Mesenchymal stem cell (in vitro differentiated cells and primary cell): ENCODE results near the gene WIF1.

Experiments
- DNase-seq: peaks from one replicate; pipeline ENCODE4 v3.0.0-alpha.2; 2013
- H2AFZ ChIP-seq: one replicate; pipeline ENCODE4 v1.6.1; 2013; ENCODE audit warnings: low read depth, mild to moderate bottlenecking, control low read depth, inconsistent platforms, low read length, moderate library complexity
- H2AK5ac ChIP-seq: 2 replicates; pipeline ENCODE4 v1.6.1; 2013; ENCODE audit warnings: low read length, moderate library complexity, mild to moderate bottlenecking, inconsistent platforms; ENCODE audit not compliant: severe bottlenecking
- H2BK120ac ChIP-seq: one replicate; pipeline ENCODE4 v1.6.1; 2013; ENCODE audit warnings: low read depth, mild to moderate bottlenecking, inconsistent platforms, low read length, moderate library complexity
- H2BK12ac ChIP-seq, 2 experiments: one replicate each; pipeline ENCODE4 v1.6.1; 2013; ENCODE audit warnings: inconsistent platforms in 2 of 2, low read length in 2 of 2, mild to moderate bottlenecking in 2 of 2, moderate library complexity in 2 of 2, control low read depth in 1 of 2
- H2BK15ac ChIP-seq: one replicate; pipeline ENCODE4 v1.6.1; 2013; ENCODE audit warnings: mild to moderate bottlenecking, low read depth, inconsistent platforms; ENCODE audit not compliant: poor library complexity, severe bottlenecking
- H2BK5ac ChIP-seq: 2 replicates; pipeline ENCODE4 v1.6.1; 2013; ENCODE audit warnings: low read depth, mild to moderate bottlenecking, low read length, control low read depth, inconsistent platforms; ENCODE audit not compliant: poor library complexity, severe bottlenecking
- H3K14ac ChIP-seq, 2 experiments: one replicate each; pipeline ENCODE4 v1.6.1; 2013; ENCODE audit warnings: inconsistent platforms in 2 of 2, low read length in 2 of 2, control low read depth in 1 of 2, mild to moderate bottlenecking in 1 of 2, moderate library complexity in 1 of 2
- H3K18ac ChIP-seq, 2 experiments: one replicate each; pipeline ENCODE4 v1.6.1; 2013; ENCODE audit warnings: inconsistent platforms in 2 of 2, low read length in 2 of 2, control low read depth in 1 of 2, low read depth in 1 of 2, mild to moderate bottlenecking in 1 of 2
- H3K23ac ChIP-seq, 2 experiments: one replicate each; pipeline ENCODE4 v1.6.1; 2013; ENCODE audit warnings: inconsistent platforms in 2 of 2, low read length in 2 of 2, mild to moderate bottlenecking in 2 of 2, moderate library complexity in 2 of 2, control low read depth in 1 of 2
- H3K27ac ChIP-seq: 2 replicates; pipeline ENCODE4 v1.5.1; 2013; ENCODE audit warnings: mild to moderate bottlenecking, moderate library complexity, low read length, control low read depth, inconsistent platforms; ENCODE audit not compliant: poor library complexity, severe bottlenecking
- H3K27me3 ChIP-seq, 2 experiments: 2 replicates each; pipeline versions ENCODE4 v1.6.1 to v1.7.0; 2013; ENCODE audit warnings: low read length in 2 of 2, mild to moderate bottlenecking in 2 of 2, moderate library complexity in 2 of 2, control low read depth in 1 of 2, inconsistent platforms in 1 of 2; ENCODE audit not compliant: control insufficient read depth in 1 of 2, insufficient read depth in 1 of 2
- H3K36me3 ChIP-seq, 2 experiments: 2 replicates each; pipeline versions ENCODE4 v1.6.1 to v1.7.0; 2013; ENCODE audit warnings: low read length in 2 of 2, control low read depth in 1 of 2, inconsistent platforms in 1 of 2, low read depth in 1 of 2, mild to moderate bottlenecking in 1 of 2; ENCODE audit not compliant: insufficient read depth in 2 of 2, control insufficient read depth in 1 of 2
- H3K4ac ChIP-seq, 2 experiments: one replicate each; pipeline ENCODE4 v1.6.1; 2013; ENCODE audit warnings: inconsistent platforms in 2 of 2, low read length in 2 of 2, mild to moderate bottlenecking in 2 of 2, moderate library complexity in 2 of 2, control low read depth in 1 of 2, low read depth in 1 of 2
- H3K4me1 ChIP-seq: 2 replicates; pipeline ENCODE4 v1.6.1; 2013; ENCODE audit warnings: low read depth, low read length, control low read depth; ENCODE audit not compliant: control insufficient read depth, insufficient read depth
- H3K4me2 ChIP-seq: 2 replicates; pipeline ENCODE4 v1.6.1; 2013; ENCODE audit warnings: low read length, mild to moderate bottlenecking, inconsistent platforms; ENCODE audit not compliant: poor library complexity, severe bottlenecking
- H3K4me3 ChIP-seq, 2 experiments: 2 replicates each; pipeline versions ENCODE4 v1.5.1 to v1.7.0; 2013; ENCODE audit warnings: low read length in 2 of 2, mild to moderate bottlenecking in 2 of 2, control low read depth in 1 of 2, low read depth in 1 of 2; ENCODE audit not compliant: insufficient read depth in 1 of 2
- H3K79me1 ChIP-seq: replicated peaks from 2 replicates; pipeline ENCODE4 v1.6.1; 2013; ENCODE audit warnings: mild to moderate bottlenecking, control low read depth, low read length, inconsistent platforms; ENCODE audit not compliant: poor library complexity, severe bottlenecking
- H3K9ac ChIP-seq: 2 replicates; pipeline ENCODE4 v1.7.0; 2013; ENCODE audit warnings: mild to moderate bottlenecking, low read length, moderate library complexity
- H3K9me3 ChIP-seq: 2 replicates; pipeline ENCODE4 v1.7.0; 2013; ENCODE audit warnings: mild to moderate bottlenecking, low read length; ENCODE audit not compliant: control insufficient read depth
- H4K8ac ChIP-seq: one replicate; pipeline ENCODE4 v1.6.1; 2013; ENCODE audit warnings: inconsistent platforms, mild to moderate bottlenecking, low read length, moderate library complexity
- H4K91ac ChIP-seq: one replicate; pipeline ENCODE4 v1.6.1; 2013; ENCODE audit warnings: mild to moderate bottlenecking, low read length, inconsistent platforms
- WGBS: methylation state at CpG from one replicate; pipeline ENCODE4 v1.1.7; 2013; ENCODE audit warnings: mixed read lengths; 5-methylcytosine and 5-hydroxymethylcytosine counted together

WIF1 gene

GRCh38 chr12:65133879-65134278, 12.8 kb upstream of the WIF1 start:
- H3K18ac ChIP-seq, result no peak overlapping the region
- H3K36me3 ChIP-seq, result no peaks in the 10 kb centered on the region
- H3K4me3 ChIP-seq, result no peak overlapping the region
- peaks cover 6% of the 10 kb centered on the region for H3K9me3 ChIP-seq
- no peak overlapping the region for H3K14ac ChIP-seq
- H3K4me1 ChIP-seq, result no peaks in the 10 kb centered on the region
- no peak overlapping the region for H3K4me2 ChIP-seq
- H2BK5ac ChIP-seq, result no peak overlapping the region
- no peak overlapping the region for H4K91ac ChIP-seq
- no peak overlapping the region for H3K23ac ChIP-seq
- no peak overlapping the region for H3K9ac ChIP-seq
- H3K79me1 ChIP-seq, result no peaks in the 10 kb centered on the region
- DNase-seq, result no peak
- no peak overlapping the region for H2AFZ ChIP-seq
- peaks cover 12 to 39% of the 10 kb centered on the region in 2 experiments for H3K27me3 ChIP-seq
- H3K4ac ChIP-seq, result no peak overlapping the region
- H3K27ac ChIP-seq, result no peak overlapping the region
- no peak overlapping the region for H2AK5ac ChIP-seq
- no peak overlapping the region for H4K8ac ChIP-seq
- no peak overlapping the region for H2BK15ac ChIP-seq
- H2BK12ac ChIP-seq, result no peak overlapping the region
- H2BK120ac ChIP-seq, result no peak overlapping the region

GRCh38 chr12:65126482-65126881, 5.4 kb upstream of the WIF1 start:
- no peaks in the 10 kb centered on the region for H3K79me1 ChIP-seq
- H3K4me2 ChIP-seq, result no peak overlapping the region
- H3K4me1 ChIP-seq, result peaks cover 5% of the 10 kb centered on the region
- no peak overlapping the region for H2BK12ac ChIP-seq
- no peak overlapping the region for H3K27ac ChIP-seq
- H3K9me3 ChIP-seq, result no peaks in the 10 kb centered on the region
- H3K23ac ChIP-seq, result no peak overlapping the region
- H3K4ac ChIP-seq, result no peak overlapping the region
- 83% methylated on average over 4 of the region's 5 CpGs for WGBS
- DNase-seq, result no peak
- H3K36me3 ChIP-seq, result no peaks in the 10 kb centered on the region
- H3K27me3 ChIP-seq, result peaks cover 21 to 47% of the 10 kb centered on the region in 2 experiments
- no peak overlapping the region for H4K8ac ChIP-seq
- H2BK15ac ChIP-seq, result no peak overlapping the region
- H2BK120ac ChIP-seq, result no peak overlapping the region
- H2BK5ac ChIP-seq, result no peak overlapping the region
- no peak overlapping the region for H2AFZ ChIP-seq
- no peak overlapping the region for H3K18ac ChIP-seq
- H3K9ac ChIP-seq, result no peak overlapping the region
- no peak overlapping the region for H2AK5ac ChIP-seq
- H3K4me3 ChIP-seq, result no peak overlapping the region
- no peak overlapping the region for H3K14ac ChIP-seq
- H4K91ac ChIP-seq, result no peak overlapping the region

GRCh38 chr12:65125975-65126374, 4.9 kb upstream of the WIF1 start:
- no peak overlapping the region for H2BK12ac ChIP-seq
- H4K91ac ChIP-seq, result no peak overlapping the region
- no peaks in the 10 kb centered on the region for H3K36me3 ChIP-seq
- H3K4ac ChIP-seq, result no peak overlapping the region
- H3K4me2 ChIP-seq, result no peak overlapping the region
- H3K9me3 ChIP-seq, result no peaks in the 10 kb centered on the region
- no peak overlapping the region for H3K18ac ChIP-seq
- WGBS, result 73% methylated on average over 1 of the region's 2 CpGs
- H3K79me1 ChIP-seq, result no peaks in the 10 kb centered on the region
- H2BK5ac ChIP-seq, result no peak overlapping the region
- no peak overlapping the region for H4K8ac ChIP-seq
- H2AFZ ChIP-seq, result no peak overlapping the region
- H3K4me1 ChIP-seq, result peaks cover 10% of the 10 kb centered on the region
- DNase-seq, result no peak
- H3K23ac ChIP-seq, result no peak overlapping the region
- no peak overlapping the region for H3K4me3 ChIP-seq
- H3K9ac ChIP-seq, result no peak overlapping the region
- H3K27me3 ChIP-seq, result peaks cover 26 to 47% of the 10 kb centered on the region in 2 experiments
- no peak overlapping the region for H3K14ac ChIP-seq
- no peak overlapping the region for H3K27ac ChIP-seq
- no peak overlapping the region for H2BK15ac ChIP-seq
- no peak overlapping the region for H2AK5ac ChIP-seq
- H2BK120ac ChIP-seq, result no peak overlapping the region

- Histone ChIP-seq H3K27me3 (peaks cover 34 to 51% of the 10 kb centered on the region in 2 experiments), H2BK5ac (no peak overlapping the region), H3K23ac (no peak overlapping the region), H3K27ac (no peak overlapping the region), H3K79me1 (no peaks in the 10 kb centered on the region), H3K9me3 (no peaks in the 10 kb centered on the region), H3K18ac (no peak overlapping the region), H3K36me3 (no peaks in the 10 kb centered on the region), H2BK120ac (no peak overlapping the region), H2BK15ac (no peak overlapping the region), H3K14ac (no peak overlapping the region), H2BK12ac (no peak overlapping the region), H3K4me2 (no peak overlapping the region), H2AFZ (no peak overlapping the region), H4K91ac (no peak overlapping the region), H4K8ac (no peak overlapping the region), H3K4ac (no peak overlapping the region), H3K9ac (no peak overlapping the region), H2AK5ac (no peak overlapping the region), H3K4me3 (no peak overlapping the region), H3K4me1 (peaks cover 12% of the 10 kb centered on the region)
- WGBS, result no CpG with 5 or more reads among the region's 1 CpG
- no peak for DNase-seq
These were observed 4.1 kb upstream of the WIF1 start for GRCh38 chr12:65125247-65125646.
